ENCODE measurements around the gene TNIK. TPM values are rescaled to one million over a fixed set of nuclear protein-coding genes. Genes with fewer than 3 reads are reported as not detected.

Gene TNIK
- total and polyA plus RNA-seq, 12 donors: 9.3 to 51.9 (median 35.1) TPM

GRCh38 chr3:171472552-171472951, 12.3 kb upstream of the TNIK start:
- no peak for TF ChIP-seq CTCF (IDR thresholded peaks at IDR 0.05)
- H3K9me3 ChIP-seq: peaks cover 0 to 3% (median 0%) of the 10 kb centered on the region in 11 donors
- H3K36me3 ChIP-seq: no peaks in the 10 kb centered on the region
- intact Hi-C loops (cut with DNase I): no loop called here
- H3K4me3 ChIP-seq: no peak overlapping the region
- H3K27me3 ChIP-seq: no peaks in the 10 kb centered on the region
- no peaks in the 10 kb centered on the region for H3K4me1 ChIP-seq
- no peak overlapping the region for H3K27ac ChIP-seq
- no peak for ATAC-seq
- no peak for DNase-seq
- WGBS, 2 donors: 79 to 89% methylated on average over 2 of the region's 2 CpGs

DNA sequence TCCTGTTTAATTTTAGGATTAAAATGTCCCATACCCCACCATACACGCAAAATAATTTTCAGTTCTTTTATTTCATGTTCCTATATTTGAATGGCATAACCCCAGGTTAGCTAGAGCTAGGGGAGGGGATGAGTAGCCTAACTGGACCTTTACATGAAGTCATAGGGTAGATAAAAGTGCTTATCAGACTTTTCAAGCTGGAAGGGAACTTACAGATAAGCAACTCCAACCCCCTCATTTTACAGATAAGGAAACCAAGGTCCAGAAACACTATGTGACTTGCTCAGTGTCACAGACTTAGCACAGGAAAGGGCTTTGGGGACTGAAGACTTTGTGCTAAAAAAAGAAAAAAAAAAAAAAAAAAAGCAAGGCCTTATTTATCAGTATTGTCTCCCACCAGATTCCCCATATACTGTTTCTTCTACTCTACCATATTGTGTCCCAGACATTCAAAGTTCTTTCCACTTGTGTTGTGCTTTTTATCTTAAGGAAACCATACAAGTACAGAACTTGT, 10.6 kb upstream of the TNIK start:
- no peak for DNase-seq
- Histone ChIP-seq H3K36me3 (no peaks in the 10 kb centered on the region), H3K4me3 (no peak overlapping the region), H3K4me1 (peaks cover 0 to 3% (median 0%) of the 10 kb centered on the region in 9 donors), H3K9me3 (no peaks in the 10 kb centered on the region), H3K27ac (no peak overlapping the region), H3K27me3 (no peaks in the 10 kb centered on the region)
- no peak for ATAC-seq
- no peak for TF ChIP-seq CTCF (IDR thresholded peaks at IDR 0.05)
- intact Hi-C loops (cut with DNase I): no loop called here
- 76 to 82% methylated on average over 1 of the region's 1 CpG for WGBS, 2 donors

GRCh38 chr3:171469376-171469775, 9.2 kb upstream of the TNIK start:
- DNase-seq (no peak), ATAC-seq (no peak)
- WGBS, 2 donors: 82 to 88% methylated on average over 3 of the region's 3 CpGs
- intact Hi-C loops (cut with DNase I): loop anchor here in 4 of 10 donors (10.0 kb wide), 3 partner anchors 75 to 95 kb away; no protein-coding TSS in a partner anchor
- H3K9me3 ChIP-seq: no peaks in the 10 kb centered on the region
- no peaks in the 10 kb centered on the region for H3K36me3 ChIP-seq
- H3K27me3 ChIP-seq: no peaks in the 10 kb centered on the region
- TF ChIP-seq CTCF (IDR thresholded peaks at IDR 0.05): no peak
- H3K27ac ChIP-seq: no peak overlapping the region
- H3K4me3 ChIP-seq: no peak overlapping the region
- H3K4me1 ChIP-seq: peaks cover 0 to 3% (median 0%) of the 10 kb centered on the region in 9 donors

GRCh38 chr3:171468296-171468906, 8.2 kb upstream of the TNIK start:
- no peak for TF ChIP-seq CTCF (IDR thresholded peaks at IDR 0.05)
- ATAC-seq (no peak), DNase-seq (no peak)
- Histone ChIP-seq H3K27ac (no peak overlapping the region), H3K27me3 (peaks cover 0 to 7% (median 0%) of the 10 kb centered on the region in 7 donors), H3K4me1 (peaks cover 0 to 3% (median 0%) of the 10 kb centered on the region in 9 donors), H3K4me3 (no peak overlapping the region), H3K36me3 (no peaks in the 10 kb centered on the region), H3K9me3 (no peaks in the 10 kb centered on the region)
- WGBS, 2 donors: 84 to 91% methylated on average over 6 of the region's 6 CpGs
- intact Hi-C loops (cut with DNase I): loop anchor here in 4 of 10 donors (10.0 kb wide), 3 partner anchors 76 to 96 kb away; no protein-coding TSS in a partner anchor
